Neural cell (in vitro differentiated cells): Measurements from ENCODE around the gene SLC41A1. TPM values are rescaled to one million over a fixed set of nuclear protein-coding genes. Genes with fewer than 3 reads are reported as not detected.

ENCODE experiments used
- H2AFZ ChIP-seq: fragments of 200-600, 300-800 bp; sonication (generic), shearing (Covaris generic); 2 replicates; pipeline ENCODE4 v1.6.0; 2014; ENCODE audit warnings: low read depth, mild to moderate bottlenecking, antibody characterized with exemption, low read length, moderate library complexity
- H3F3A ChIP-seq: fragments of 200-600 bp; shearing (Covaris generic); 2 replicates; pipeline ENCODE4 v1.6.1; 2016; ENCODE audit warnings: mild to moderate bottlenecking, moderate library complexity, mixed read lengths, antibody characterized with exemption, low read length; ENCODE audit not compliant: insufficient read depth, poor library complexity, severe bottlenecking
- H3K27ac ChIP-seq: fragments of 200-600, 300-800 bp; sonication (generic), shearing (Covaris generic); 2 replicates; pipeline ENCODE4 v1.5.1; 2014; ENCODE audit warnings: mild to moderate bottlenecking, low read length, moderate library complexity
- H3K27me3 ChIP-seq: fragments of 300-800, 200-600 bp; sonication (generic), shearing (Covaris generic); 2 replicates; pipeline ENCODE4 v1.6.0; 2014; ENCODE audit warnings: mild to moderate bottlenecking, low read depth, low read length, moderate library complexity; ENCODE audit not compliant: insufficient read depth
- H3K36me3 ChIP-seq: fragments of 300-800, 200-600 bp; sonication (generic), shearing (Covaris generic); 2 replicates; pipeline ENCODE4 v1.5.1; 2014; ENCODE audit warnings: mild to moderate bottlenecking, antibody characterized with exemption, low read length, moderate library complexity; ENCODE audit not compliant: insufficient read depth
- H3K4me2 ChIP-seq: fragments of 300-800, 200-600 bp; sonication (generic), shearing (Covaris generic); 2 replicates; pipeline ENCODE4 v1.6.0; 2014; ENCODE audit warnings: mild to moderate bottlenecking, low read length
- H3K4me3 ChIP-seq: fragments of 300-800, 200-600 bp; sonication (generic), shearing (Covaris generic); 2 replicates; pipeline ENCODE4 v1.5.1; 2014; ENCODE audit warnings: mild to moderate bottlenecking, low read length, moderate library complexity
- H3K79me2 ChIP-seq: fragments of 200-600 bp; shearing (Covaris generic); replicated peaks from 2 replicates; pipeline ENCODE4 v1.6.0; 2014; ENCODE audit warnings: mild to moderate bottlenecking, low read length, moderate library complexity; ENCODE audit not compliant: insufficient read depth
- H3K9ac ChIP-seq: fragments of 300-800, 200-600 bp; sonication (generic), shearing (Covaris generic); 2 replicates; pipeline ENCODE4 v1.6.1; 2016; ENCODE audit warnings: mild to moderate bottlenecking, low read length, mixed read lengths
- H3K9me2 ChIP-seq: fragments of 200-600 bp; shearing (Covaris generic); 2 replicates; pipeline ENCODE4 v1.6.1; 2016; ENCODE audit warnings: mild to moderate bottlenecking, low read length, mixed read lengths; ENCODE audit not compliant: insufficient read depth
- H3K9me3 ChIP-seq: fragments of 200-600, 300-800 bp; sonication (generic), shearing (Covaris generic); 2 replicates; pipeline ENCODE4 v1.6.1; 2016; ENCODE audit warnings: mild to moderate bottlenecking, mixed run types, low read length, moderate library complexity, mixed read lengths
- H4K20me1 ChIP-seq: fragments of 200-600 bp; shearing (Covaris generic); 2 replicates; pipeline ENCODE4 v1.6.1; 2016; ENCODE audit warnings: mild to moderate bottlenecking, mixed run types; ENCODE audit not compliant: insufficient read depth
- CTCF ChIP-seq: fragments of 450-650 bp; IDR thresholded peaks from 2 replicates; pipeline ENCODE4 v1.5.1; 2014; ENCODE audit warnings: antibody characterized with exemption, mild to moderate bottlenecking, moderate library complexity; ENCODE audit not compliant: poor library complexity, severe bottlenecking
- EP300 ChIP-seq: fragments of 450-650 bp; conservative IDR thresholded peaks from 2 replicates; pipeline ENCODE4 v1.6.1; 2014; ENCODE audit warnings: antibody characterized with exemption, mild to moderate bottlenecking, moderate library complexity; ENCODE audit not compliant: poor library complexity, severe bottlenecking
- EZH2 ChIP-seq: fragments of 200-600, 300-800 bp; shearing (Covaris generic), sonication (generic); IDR thresholded peaks from 2 replicates; pipeline ENCODE4 v1.6.1; 2014; ENCODE audit warnings: antibody characterized with exemption, low read length, borderline replicate concordance, mild to moderate bottlenecking; ENCODE audit not compliant: insufficient read depth, poor library complexity, severe bottlenecking
- MXI1 ChIP-seq: fragments of 450-650 bp; conservative IDR thresholded peaks from 2 replicates; pipeline ENCODE4 v1.6.1; 2014; ENCODE audit warnings: antibody characterized with exemption, mild to moderate bottlenecking; ENCODE audit not compliant: poor library complexity, severe bottlenecking
- POLR2AphosphoS5 ChIP-seq: IDR thresholded peaks from 2 replicates; pipeline ENCODE4 v1.6.1; 2012
- RAD21 ChIP-seq: fragments of 450-650 bp; conservative IDR thresholded peaks from 2 replicates; pipeline ENCODE4 v1.6.1; 2014; ENCODE audit warnings: antibody characterized with exemption, mild to moderate bottlenecking, moderate library complexity
- REST ChIP-seq: IDR thresholded peaks from 2 replicates; pipeline ENCODE4 v1.6.1; 2012; ENCODE audit warnings: borderline replicate concordance
- SMC3 ChIP-seq: fragments of 450-650 bp; conservative IDR thresholded peaks from 2 replicates; pipeline ENCODE4 v1.6.1; 2014; ENCODE audit warnings: antibody characterized with exemption, mild to moderate bottlenecking, moderate library complexity; ENCODE audit not compliant: poor library complexity
- TAF1 ChIP-seq: IDR thresholded peaks from 2 replicates; pipeline ENCODE4 v1.6.1; 2012; ENCODE audit warnings: low read depth
- polyA plus RNA-seq: library from polyadenylated mRNA; depleted of rRNA; stranded (reverse); fragments of >200 nt; gene quantifications from 2 replicates; pipeline ENCODE4 v1.2.3, GENCODE V29; 2014

SLC41A1 gene
- polyA plus RNA-seq, 1 donor from 2014 or later, result 4.2 TPM

- no peak overlapping the region for H3K4me2 ChIP-seq
- no peaks in the 10 kb centered on the region for H3K36me3 ChIP-seq
- H3K27me3 ChIP-seq, result no peaks in the 10 kb centered on the region
- H3K4me3 ChIP-seq, result no peak overlapping the region
- no peaks in the 10 kb centered on the region for H4K20me1 ChIP-seq
- no peaks in the 10 kb centered on the region for H3K79me2 ChIP-seq
- no peak overlapping the region for H3K9ac ChIP-seq
- H3K27ac ChIP-seq, result no peak overlapping the region
- H2AFZ ChIP-seq, result no peak overlapping the region
- H3K9me2 ChIP-seq, result no peaks in the 10 kb centered on the region
- H3F3A ChIP-seq, result no peaks in the 10 kb centered on the region
- no peaks in the 10 kb centered on the region for H3K9me3 ChIP-seq
- no peak for TF ChIP-seq MXI1
- no peak for TF ChIP-seq SMC3
- no peak for TF ChIP-seq POLR2AphosphoS5
- TF ChIP-seq CTCF, result no peak
- no peak for TF ChIP-seq RAD21
- TF ChIP-seq TAF1, result no peak
- no peak for TF ChIP-seq EP300
- TF ChIP-seq EZH2, result no peak
- TF ChIP-seq REST, result no peak
Measured at GRCh38 chr1:205764578-205764977, 48.4 kb downstream of the SLC41A1 start.

GRCh38 chr1:205763980-205764379, 49.0 kb downstream of the SLC41A1 start:
- H3K27me3 ChIP-seq, result no peaks in the 10 kb centered on the region
- no peak overlapping the region for H2AFZ ChIP-seq
- no peaks in the 10 kb centered on the region for H3K9me2 ChIP-seq
- no peak overlapping the region for H3K4me3 ChIP-seq
- no peak for TF ChIP-seq MXI1
- no peak for TF ChIP-seq EP300
- TF ChIP-seq SMC3, result no peak
- no peak for TF ChIP-seq TAF1
- no peak for TF ChIP-seq EZH2
- H3K27ac ChIP-seq, result no peak overlapping the region
- H4K20me1 ChIP-seq, result no peaks in the 10 kb centered on the region
- H3K9ac ChIP-seq, result no peak overlapping the region
- H3K79me2 ChIP-seq, result no peaks in the 10 kb centered on the region
- no peak overlapping the region for H3K4me2 ChIP-seq
- H3K36me3 ChIP-seq, result no peaks in the 10 kb centered on the region
- no peaks in the 10 kb centered on the region for H3F3A ChIP-seq
- H3K9me3 ChIP-seq, result no peaks in the 10 kb centered on the region
